Measurements from ENCODE around the gene TSPAN32.

The TSPAN32 gene

DNA sequence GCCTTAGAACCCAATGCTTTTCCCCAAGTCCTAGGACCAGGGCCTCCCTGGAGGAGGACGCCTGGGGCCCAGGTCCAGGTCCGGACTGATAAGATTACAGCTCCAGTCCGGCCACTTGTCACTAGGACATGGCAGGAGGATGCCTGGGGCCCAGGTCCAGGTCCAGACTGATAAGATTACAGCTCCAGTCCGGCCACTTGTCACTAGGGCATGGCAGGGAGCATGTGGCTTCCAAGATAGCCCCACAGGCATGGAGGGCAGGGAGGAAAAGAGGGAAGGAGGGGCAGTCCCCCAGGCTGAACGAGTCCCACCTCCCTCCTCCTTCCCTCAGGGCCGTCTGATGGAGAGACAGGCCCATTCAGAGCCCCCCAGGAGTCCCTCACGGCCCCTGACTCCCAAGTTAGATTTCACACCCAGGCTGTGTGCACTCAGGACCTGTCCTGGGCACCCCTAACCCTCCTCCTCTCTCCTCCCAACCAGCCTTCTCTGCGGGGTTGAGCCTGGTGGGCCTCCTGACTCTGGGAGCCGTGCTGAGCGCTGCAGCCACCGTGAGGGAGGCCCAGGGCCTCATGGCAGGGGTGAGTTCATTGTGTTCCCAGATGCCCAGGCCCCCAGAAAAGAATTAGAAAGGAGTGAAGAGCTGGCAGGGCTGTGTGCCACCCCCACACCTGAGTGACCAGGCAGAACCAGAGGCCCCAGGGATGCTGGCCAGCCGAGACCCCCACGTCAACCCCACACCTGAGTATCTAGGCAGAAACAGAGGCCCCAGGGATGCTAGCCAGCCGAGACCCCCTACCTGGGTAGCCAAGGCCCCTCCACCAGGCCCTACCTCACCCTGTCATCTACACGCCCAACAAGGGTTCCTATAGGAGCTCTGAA is 2.1 kb downstream of the TSPAN32 start:
- H3K9me3 ChIP-seq (replicated peaks in 1 of 2; ENCODE audit: control insufficient read depth in 2 of 2, insufficient read depth in 1 of 2, low read depth in 1 of 2, low read length in 2 of 2) = no peaks in the 10 kb centered on the region
- H3K4me1 ChIP-seq (ENCODE audit: control insufficient read depth in 2 of 2, insufficient read depth in 1 of 2, low read depth in 1 of 2, low read length in 2 of 2) = peaks cover 5 to 7% of the 10 kb centered on the region in 2 donors
- no peak overlapping the region for H3K4me3 ChIP-seq (ENCODE audit: low read length in 2 of 2)
- no peak overlapping the region for H3K4me2 ChIP-seq (ENCODE audit: insufficient read depth, low read length, poor library complexity, severe bottlenecking)
- H3K27ac ChIP-seq (replicated peaks; ENCODE audit: low read length) = no peak overlapping the region
- H2AK5ac ChIP-seq (ENCODE audit: low read depth, low read length) = peak overlapping the region; percentile 98
- H3K14ac ChIP-seq (ENCODE audit: low read length) = no peak overlapping the region
- no peak overlapping the region for H2BK12ac ChIP-seq (ENCODE audit: low read length)
- no peak for DNase-seq (ENCODE audit: low spot score)
- no peaks in the 10 kb centered on the region for H3K27me3 ChIP-seq (ENCODE audit: control insufficient read depth in 3 of 3, insufficient read depth in 3 of 3, low read depth in 1 of 3, low read length in 3 of 3)
- H4K91ac ChIP-seq (ENCODE audit: low read depth, low read length, poor library complexity) = peak overlapping the region; percentile 64
- peak overlapping the region; percentile 98 for H2BK120ac ChIP-seq (ENCODE audit: low read depth, low read length)
- H2BK5ac ChIP-seq (ENCODE audit: low read length) = peak overlapping the region; percentile 75
- no peak overlapping the region for H3K23ac ChIP-seq (ENCODE audit: low read depth, low read length, poor library complexity)
- no peaks in the 10 kb centered on the region for H3K36me3 ChIP-seq (replicated peaks in 1 of 2; ENCODE audit: control insufficient read depth in 2 of 2, insufficient read depth in 2 of 2, low read length in 2 of 2)
- peak overlapping the region; percentile 83 for H3K18ac ChIP-seq (ENCODE audit: low read length)
- peak overlapping the region; percentile 81 for H2AFZ ChIP-seq (ENCODE audit: low read length)
- WGBS, 2 donors (ENCODE audit: extremely low coverage in 2 of 2, insufficient read length in 2 of 2, insufficient replicate concordance in 1 of 2) = no CpG with 5 or more reads among the region's 15 CpGs
- H3K4ac ChIP-seq (ENCODE audit: low read length) = peak overlapping the region; percentile 66
- no peak overlapping the region for H4K8ac ChIP-seq (ENCODE audit: low read depth, low read length)
- H2BK15ac ChIP-seq (ENCODE audit: low read length) = peak overlapping the region; percentile 18
- peak overlapping the region; percentile 30 for H3K9ac ChIP-seq (ENCODE audit: low read depth, low read length, poor library complexity)
- H3K79me1 ChIP-seq (ENCODE audit: low read depth, low read length) = peaks cover 5% of the 10 kb centered on the region

DNA sequence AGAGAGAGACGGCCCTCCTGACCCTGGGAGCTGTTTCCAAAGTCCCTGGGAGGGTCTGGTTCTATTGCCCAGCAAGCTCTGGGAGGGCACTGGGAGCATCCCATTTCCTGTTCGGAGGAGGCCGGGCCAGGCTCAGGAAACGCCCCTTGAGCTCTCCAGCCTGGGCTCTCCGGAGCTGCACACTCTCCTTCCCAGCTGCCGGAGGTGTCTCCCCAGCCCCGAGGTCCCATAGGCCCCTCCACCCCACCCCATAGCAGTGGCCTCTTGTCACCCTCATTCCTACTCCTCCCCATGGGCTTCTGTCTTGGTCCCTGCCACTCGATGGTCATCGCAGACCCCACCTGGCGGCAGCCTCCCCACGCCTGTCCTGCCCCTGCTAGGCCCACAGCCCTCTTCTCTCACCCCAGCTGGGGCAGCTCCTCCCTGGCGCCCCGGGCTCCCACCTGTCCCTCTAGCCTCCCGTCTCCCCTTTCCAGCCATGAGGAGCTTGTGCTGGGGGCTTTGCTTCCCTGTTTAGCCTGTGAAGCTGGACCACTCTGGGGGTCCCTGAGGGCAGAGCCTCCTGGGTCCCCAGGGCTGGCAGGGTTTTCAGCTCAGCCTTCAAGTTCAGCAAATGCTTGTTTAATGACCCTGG is 2.8 kb downstream of the TSPAN32 start:
- H2AK5ac ChIP-seq (ENCODE audit: low read depth, low read length) = peak overlapping the region; percentile 98
- no peaks in the 10 kb centered on the region for H3K36me3 ChIP-seq (replicated peaks in 1 of 2; ENCODE audit: control insufficient read depth in 2 of 2, insufficient read depth in 2 of 2, low read length in 2 of 2)
- peaks cover 5 to 7% of the 10 kb centered on the region in 2 donors for H3K4me1 ChIP-seq (ENCODE audit: control insufficient read depth in 2 of 2, insufficient read depth in 1 of 2, low read depth in 1 of 2, low read length in 2 of 2)
- no peak overlapping the region for H3K4me2 ChIP-seq (ENCODE audit: insufficient read depth, low read length, poor library complexity, severe bottlenecking)
- no peak overlapping the region for H3K14ac ChIP-seq (ENCODE audit: low read length)
- H2BK120ac ChIP-seq (ENCODE audit: low read depth, low read length) = peak overlapping the region; percentile 72
- DNase-seq (ENCODE audit: low spot score) = no peak
- H3K4me3 ChIP-seq (ENCODE audit: low read length in 2 of 2) = no peak overlapping the region
- no peak overlapping the region for H3K27ac ChIP-seq (replicated peaks; ENCODE audit: low read length)
- peak overlapping the region; percentile 83 for H3K18ac ChIP-seq (ENCODE audit: low read length)
- no peak overlapping the region for H3K23ac ChIP-seq (ENCODE audit: low read depth, low read length, poor library complexity)
- no peak overlapping the region for H3K4ac ChIP-seq (ENCODE audit: low read length)
- H3K79me1 ChIP-seq (ENCODE audit: low read depth, low read length) = peaks cover 5% of the 10 kb centered on the region
- peak overlapping the region; percentile 49 for H2AFZ ChIP-seq (ENCODE audit: low read length)
- no peaks in the 10 kb centered on the region for H3K27me3 ChIP-seq (ENCODE audit: control insufficient read depth in 3 of 3, insufficient read depth in 3 of 3, low read depth in 1 of 3, low read length in 3 of 3)
- H2BK15ac ChIP-seq (ENCODE audit: low read length) = peak overlapping the region; percentile 14
- peak overlapping the region; percentile 97 for H2BK12ac ChIP-seq (ENCODE audit: low read length)
- H3K9me3 ChIP-seq (replicated peaks in 1 of 2; ENCODE audit: control insufficient read depth in 2 of 2, insufficient read depth in 1 of 2, low read depth in 1 of 2, low read length in 2 of 2) = no peaks in the 10 kb centered on the region
- peak overlapping the region; percentile 75 for H2BK5ac ChIP-seq (ENCODE audit: low read length)
- no CpG with 5 or more reads among the region's 14 CpGs for WGBS, 2 donors (ENCODE audit: extremely low coverage in 2 of 2, insufficient read length in 2 of 2, insufficient replicate concordance in 1 of 2)
- no peak overlapping the region for H3K9ac ChIP-seq (ENCODE audit: low read depth, low read length, poor library complexity)
- peak overlapping the region; percentile 92 for H4K8ac ChIP-seq (ENCODE audit: low read depth, low read length)
- no peak overlapping the region for H4K91ac ChIP-seq (ENCODE audit: low read depth, low read length, poor library complexity)

DNA sequence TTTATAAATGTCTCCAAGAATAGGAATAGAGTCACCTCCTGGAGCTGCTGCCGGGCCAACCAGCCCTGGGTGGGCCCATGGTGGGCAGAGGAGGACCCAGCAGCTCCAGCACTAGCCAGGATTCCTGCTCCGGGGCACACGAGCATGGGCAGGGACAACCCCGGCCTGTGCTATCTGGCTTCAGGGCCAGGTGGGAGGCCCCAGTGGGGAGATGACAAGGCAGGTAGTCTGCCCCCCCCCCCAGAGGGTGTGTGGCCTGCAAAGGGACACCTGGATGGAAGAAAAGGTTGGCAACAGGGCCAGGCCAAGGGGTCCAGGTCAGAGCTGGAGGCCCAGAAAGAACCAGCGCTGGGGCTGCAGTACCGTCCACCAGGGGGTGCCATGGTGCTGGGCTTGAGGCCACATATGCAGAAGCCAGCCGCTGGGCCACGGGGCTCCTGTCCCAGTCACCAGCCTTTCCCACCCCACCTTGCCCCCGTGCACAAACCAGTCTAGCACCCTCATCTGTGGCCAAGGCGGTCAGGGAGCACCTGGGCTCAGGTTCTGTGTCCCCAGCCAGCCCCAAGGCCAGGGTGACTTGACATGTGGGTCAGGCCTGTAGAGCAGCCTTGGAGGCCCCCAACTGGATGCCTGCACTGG is 3.4 kb downstream of the TSPAN32 start:
- no CpG with 5 or more reads among the region's 10 CpGs for WGBS, 2 donors (ENCODE audit: extremely low coverage in 2 of 2, insufficient read length in 2 of 2, insufficient replicate concordance in 1 of 2)

More for the DNA sequence above, 3.4 kb downstream of the TSPAN32 start:
- H3K27me3 ChIP-seq (ENCODE audit: control insufficient read depth in 3 of 3, insufficient read depth in 3 of 3, low read depth in 1 of 3, low read length in 3 of 3) = no peaks in the 10 kb centered on the region
- peak; percentile 76 for DNase-seq (ENCODE audit: low spot score)
- H3K36me3 ChIP-seq (replicated peaks in 1 of 2; ENCODE audit: control insufficient read depth in 2 of 2, insufficient read depth in 2 of 2, low read length in 2 of 2) = no peaks in the 10 kb centered on the region
- no peak overlapping the region for H3K4me2 ChIP-seq (ENCODE audit: insufficient read depth, low read length, poor library complexity, severe bottlenecking)
- H3K4me1 ChIP-seq (ENCODE audit: control insufficient read depth in 2 of 2, insufficient read depth in 1 of 2, low read depth in 1 of 2, low read length in 2 of 2) = peaks cover 5 to 7% of the 10 kb centered on the region in 2 donors
- H2BK5ac ChIP-seq (ENCODE audit: low read length) = peak overlapping the region; percentile 2
- no peak overlapping the region for H3K4me3 ChIP-seq (ENCODE audit: low read length in 2 of 2)
- peak overlapping the region; percentile 95 for H3K4ac ChIP-seq (ENCODE audit: low read length)
- H3K14ac ChIP-seq (ENCODE audit: low read length) = no peak overlapping the region
- H2BK12ac ChIP-seq (ENCODE audit: low read length) = peak overlapping the region; percentile 95
- peak overlapping the region; percentile 80 for H3K23ac ChIP-seq (ENCODE audit: low read depth, low read length, poor library complexity)
- H3K18ac ChIP-seq (ENCODE audit: low read length) = peak overlapping the region; percentile 94
- peak overlapping the region; percentile 96 for H2BK15ac ChIP-seq (ENCODE audit: low read length)
- H4K91ac ChIP-seq (ENCODE audit: low read depth, low read length, poor library complexity) = no peak overlapping the region
- peak overlapping the region; percentile 49 for H2AFZ ChIP-seq (ENCODE audit: low read length)
- peak overlapping the region; percentile 5 for H3K9ac ChIP-seq (ENCODE audit: low read depth, low read length, poor library complexity)
- H3K9me3 ChIP-seq (replicated peaks in 1 of 2; ENCODE audit: control insufficient read depth in 2 of 2, insufficient read depth in 1 of 2, low read depth in 1 of 2, low read length in 2 of 2) = no peaks in the 10 kb centered on the region
- peak overlapping the region; percentile 61 for H2BK120ac ChIP-seq (ENCODE audit: low read depth, low read length)
- H3K27ac ChIP-seq (replicated peaks; ENCODE audit: low read length) = no peak overlapping the region
- peak overlapping the region; percentile 98 for H2AK5ac ChIP-seq (ENCODE audit: low read depth, low read length)
- H3K79me1 ChIP-seq (ENCODE audit: low read depth, low read length) = peaks cover 5% of the 10 kb centered on the region
- peak overlapping the region; percentile 83 for H4K8ac ChIP-seq (ENCODE audit: low read depth, low read length)
